PC-3 (cell line): ENCODE results near the gene RXYLT1. TPM values are rescaled to one million over a fixed set of nuclear protein-coding genes. Genes with fewer than 3 reads are reported as not detected.

ENCODE experiments used
- ATAC-seq: fragments of 200-7000 bp; cut with Tn5 transposase; 2 replicates; pipeline ENCODE4 v1.9.1; 2020; ENCODE audit warnings: mild to moderate bottlenecking, moderate library complexity
- BruUV-seq: library from RNA; stranded (reverse); fragments of 400-500 nt; replicated peaks from 2 replicates; lab custom pipeline; 2021; lab: Mats Ljungman, UMichigan
- CTCF ChIA-PET: fragments of 300-600 bp; sonication (Branson Sonifier 250); formaldehyde crosslinking; loops from one replicate; lab custom pipeline; 2022; ENCODE audit warnings: antibody characterized with exemption; lab: Charles Lee
- POLR2A ChIA-PET: fragments of 300-600 bp; sonication (Branson Sonifier 250); formaldehyde crosslinking; loops from one replicate; lab custom pipeline; 2022; ENCODE audit warnings: antibody characterized with exemption; ENCODE audit not compliant: unreplicated experiment; lab: Charles Lee
- DNase-seq: peaks from one replicate; pipeline ENCODE4 v3.0.0-alpha.2; 2015
- H2AFZ ChIP-seq: fragments of 300-600 bp; sonication (generic); 2 replicates; pipeline ENCODE4 v1.6.0; 2016; ENCODE audit warnings: antibody characterized with exemption, low read length
- H3F3A ChIP-seq: fragments of 300-600 bp; sonication (generic); one replicate; pipeline ENCODE4 v1.6.0; 2017; ENCODE audit warnings: antibody characterized with exemption, low read length, control low read depth, mild to moderate bottlenecking; ENCODE audit not compliant: unreplicated experiment
- H3K27ac ChIP-seq: fragments of 300-600 bp; sonication (generic); 2 replicates; pipeline ENCODE4 v1.5.1; 2016; ENCODE audit warnings: mild to moderate bottlenecking, low read length
- H3K27me3 ChIP-seq: fragments of 300-600 bp; sonication (generic); 2 replicates; pipeline ENCODE4 v1.6.1; 2016; ENCODE audit warnings: low read length, mixed read lengths
- H3K36me3 ChIP-seq: fragments of 300-600 bp; sonication (generic); 2 replicates; pipeline ENCODE4 v1.6.1; 2016; ENCODE audit warnings: low read depth, mixed run types, low read length, mixed read lengths
- H3K4me1 ChIP-seq: fragments of 300-600 bp; sonication (generic); 2 replicates; pipeline ENCODE4 v1.5.1; 2016; ENCODE audit warnings: low read length; ENCODE audit not compliant: insufficient read depth
- H3K4me2 ChIP-seq: fragments of 300-600 bp; sonication (generic); 2 replicates; pipeline ENCODE4 v1.6.0; 2016; ENCODE audit warnings: low read length
- H3K4me3 ChIP-seq: fragments of 300-600 bp; sonication (generic); 2 replicates; pipeline ENCODE4 v1.5.1; 2016; ENCODE audit warnings: mild to moderate bottlenecking, low read length, mixed read lengths
- H3K79me2 ChIP-seq: fragments of 300-600 bp; sonication (generic); 2 replicates; pipeline ENCODE4 v1.6.1; 2017; ENCODE audit warnings: low read length, mixed read lengths
- H3K9ac ChIP-seq: fragments of 300-600 bp; sonication (generic); 2 replicates; pipeline ENCODE4 v1.6.0; 2016; ENCODE audit warnings: mild to moderate bottlenecking, low read length
- H3K9me2 ChIP-seq: fragments of 300-600 bp; sonication (generic); replicated peaks from 2 replicates; pipeline ENCODE4 v1.6.1; 2016; ENCODE audit warnings: mixed run types, low read length, mixed read lengths
- H3K9me3 ChIP-seq: fragments of 300-600 bp; sonication (generic); 2 replicates; pipeline ENCODE4 v1.6.1; 2016; ENCODE audit warnings: low read length, mixed read lengths
- H4K20me1 ChIP-seq: fragments of 300-600 bp; sonication (generic); 2 replicates; pipeline ENCODE4 v1.6.1; 2016; ENCODE audit warnings: low read length, mixed read lengths
- CTCF ChIP-seq: fragments of 300-600 bp; sonication (generic); conservative IDR thresholded peaks from 2 replicates; pipeline ENCODE4 v1.5.1; 2017; ENCODE audit warnings: antibody characterized with exemption, low read depth, mild to moderate bottlenecking, low read length
- EZH2 ChIP-seq: fragments of 300-600 bp; sonication (generic); IDR thresholded peaks from one replicate; pipeline ENCODE4 v1.6.1; 2017; ENCODE audit warnings: antibody characterized with exemption, mild to moderate bottlenecking, low read length; ENCODE audit not compliant: unreplicated experiment
- EZH2phosphoT487 ChIP-seq: fragments of 300-600 bp; sonication (generic); IDR thresholded peaks from 2 replicates; pipeline ENCODE4 v1.6.1; 2018; ENCODE audit warnings: mild to moderate bottlenecking, antibody characterized with exemption, low read length, borderline replicate concordance
- intact Hi-C: fragments of 100-400 bp; cut with micrococcal nuclease; formaldehyde crosslinking; loops from 2 replicates; pipeline ENCODE4 v1.9.0; 2023
- total RNA-seq: library from RNA; depleted of rRNA; stranded (reverse); fragments of >200 nt; gene quantifications from 2 replicates; pipeline ENCODE4 v1.2.3, GENCODE V29; 2014

RXYLT1 gene
- total RNA-seq, 1 experiment from 2014 or later, result 23.8 TPM

DNA sequence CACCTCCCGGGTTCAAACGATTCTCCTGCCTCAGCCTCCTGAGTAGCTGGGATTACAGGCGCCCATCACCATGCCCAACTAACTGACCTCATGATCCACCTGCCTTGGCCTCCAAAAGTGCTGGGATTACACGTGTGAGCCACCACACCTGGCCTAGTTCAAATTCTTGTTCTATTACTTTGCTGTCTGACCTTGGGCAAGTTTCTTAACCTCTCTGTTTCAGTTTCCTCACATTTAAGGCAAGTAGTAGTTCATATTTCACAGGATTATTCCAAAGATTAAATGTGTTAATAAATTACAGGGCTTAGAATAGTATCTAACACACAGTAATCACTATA is 10.9 kb downstream of the RXYLT1 start:
- no peaks in the 10 kb centered on the region for H3K27me3 ChIP-seq
- no peak overlapping the region for H3K4me2 ChIP-seq
- H3K9me3 ChIP-seq, result no peaks in the 10 kb centered on the region
- H3K9ac ChIP-seq, result no peak overlapping the region
- BruUV-seq, result no TSS peak
- no peaks in the 10 kb centered on the region for H3F3A ChIP-seq
- no peak for TF ChIP-seq EZH2
- no peak for TF ChIP-seq CTCF
- TF ChIP-seq EZH2phosphoT487, result no peak
- CTCF ChIA-PET, result no interaction called here
- ATAC-seq, result no peak
- H3K4me3 ChIP-seq, result no peak overlapping the region
- intact Hi-C loops, result no loop called here
- peaks cover 18% of the 10 kb centered on the region for H3K36me3 ChIP-seq
- H3K4me1 ChIP-seq, result no peaks in the 10 kb centered on the region
- H3K27ac ChIP-seq, result no peak overlapping the region
- POLR2A ChIA-PET, result no interaction called here
- no peaks in the 10 kb centered on the region for H3K79me2 ChIP-seq
- H2AFZ ChIP-seq, result no peak overlapping the region
- no peaks in the 10 kb centered on the region for H3K9me2 ChIP-seq
- no peaks in the 10 kb centered on the region for H4K20me1 ChIP-seq
- no peak for DNase-seq

DNA sequence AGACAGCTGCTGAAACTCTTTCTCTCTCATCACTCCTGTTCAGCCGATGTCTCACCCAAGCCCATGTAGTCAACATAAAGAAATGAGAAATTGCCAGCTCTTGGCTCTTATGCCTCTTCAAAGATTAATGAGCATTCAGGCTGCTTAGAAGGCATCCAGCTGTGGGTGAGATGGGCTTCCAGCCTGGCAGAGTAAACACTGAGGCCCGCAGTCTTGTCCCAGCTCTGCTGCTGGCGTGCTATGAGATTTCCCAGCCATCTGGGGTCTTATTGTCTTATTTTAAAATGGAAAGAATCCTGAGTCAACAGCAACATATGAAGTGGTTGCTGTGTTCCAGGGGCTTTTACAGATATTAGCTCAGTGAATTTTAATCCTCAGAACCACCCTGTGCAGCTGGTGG is 12.6 kb downstream of the RXYLT1 start:
- no peaks in the 10 kb centered on the region for H3F3A ChIP-seq
- H3K4me1 ChIP-seq, result no peaks in the 10 kb centered on the region
- no TSS peak for BruUV-seq
- ATAC-seq, result no peak
- DNase-seq, result no peak
- no peak overlapping the region for H3K9ac ChIP-seq
- no peaks in the 10 kb centered on the region for H3K79me2 ChIP-seq
- no peak overlapping the region for H3K4me3 ChIP-seq
- ChIA-PET CTCF (no interaction called here), POLR2A (no interaction called here)
- H4K20me1 ChIP-seq, result no peaks in the 10 kb centered on the region
- TF ChIP-seq CTCF (no peak), EZH2phosphoT487 (no peak), EZH2 (no peak)
- no peak overlapping the region for H2AFZ ChIP-seq
- H3K27me3 ChIP-seq, result no peaks in the 10 kb centered on the region
- H3K9me3 ChIP-seq, result no peaks in the 10 kb centered on the region
- H3K36me3 ChIP-seq, result peaks cover 7% of the 10 kb centered on the region
- H3K27ac ChIP-seq, result no peak overlapping the region
- H3K4me2 ChIP-seq, result no peak overlapping the region
- intact Hi-C loops, result no loop called here
- no peaks in the 10 kb centered on the region for H3K9me2 ChIP-seq

DNA sequence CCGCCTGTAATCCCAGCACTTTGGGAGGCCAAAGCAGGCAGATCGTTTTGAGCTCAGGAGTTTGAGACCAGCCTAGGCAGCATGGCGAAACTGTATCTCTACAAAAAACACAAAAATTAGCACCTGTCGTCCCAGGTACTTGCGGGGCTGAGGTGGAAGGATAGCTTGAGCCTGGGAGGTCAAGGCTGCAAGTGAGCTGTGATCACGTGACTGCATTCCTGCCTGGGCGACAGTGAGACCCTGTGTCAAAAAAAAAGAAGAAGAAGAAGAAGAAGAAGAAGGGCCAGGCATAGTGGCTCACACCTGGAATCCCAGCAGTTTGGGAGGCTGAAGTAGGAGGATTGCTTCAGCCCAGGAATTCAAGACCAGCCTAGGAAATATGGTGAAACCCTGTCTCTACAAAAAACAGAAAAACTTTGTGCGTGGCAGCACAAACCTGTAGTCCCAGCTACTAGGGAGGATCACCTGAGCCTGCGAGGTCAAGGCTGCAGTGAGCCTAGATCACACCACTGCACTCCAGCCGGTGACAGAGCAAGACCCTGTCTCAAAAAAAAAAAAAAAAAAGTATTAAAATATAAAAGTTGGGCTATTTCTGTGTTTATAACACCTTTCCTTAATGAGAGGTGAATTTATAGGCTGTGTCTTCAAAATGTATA is 15.5 kb downstream of the RXYLT1 start:
- CTCF ChIA-PET, result no interaction called here
- Histone ChIP-seq H3K9ac (no peak overlapping the region), H3F3A (no peaks in the 10 kb centered on the region), H4K20me1 (no peaks in the 10 kb centered on the region), H3K27ac (no peak overlapping the region), H3K27me3 (no peaks in the 10 kb centered on the region), H3K4me2 (no peak overlapping the region), H3K4me3 (no peak overlapping the region), H3K4me1 (no peaks in the 10 kb centered on the region), H3K9me2 (no peaks in the 10 kb centered on the region), H3K79me2 (no peaks in the 10 kb centered on the region), H3K9me3 (no peaks in the 10 kb centered on the region), H2AFZ (no peak overlapping the region), H3K36me3 (0 out of 2 replicates have a peak, but pooled peaks cover 5% of the 10 kb centered on the region)
- ATAC-seq, result no peak
- no peak for DNase-seq
- TF ChIP-seq EZH2 (no peak), EZH2phosphoT487 (no peak), CTCF (no peak)
- POLR2A ChIA-PET, result no interaction called here
- intact Hi-C loops, result no loop called here
- BruUV-seq, result no TSS peak
